GM12878 (cell line): ENCODE measurements around the gene AIFM1. TPM values are rescaled to one million over a fixed set of nuclear protein-coding genes. Genes with fewer than 3 reads are reported as not detected.

ENCODE experiments used
- ATAC-seq: fragments of 200-7000 bp; cut with Tn5 transposase; 3 replicates; pipeline ENCODE4 v1.9.1; 2020; ENCODE audit warnings: mild to moderate bottlenecking, moderate library complexity
- BruUV-seq: library from RNA; stranded (reverse); fragments of 400-500 nt; replicated peaks from 2 replicates; lab custom pipeline; 2021; lab: Mats Ljungman, UMichigan
- CTCF ChIA-PET: fragments of 300-600 bp; sonication (Branson Sonifier 250); formaldehyde crosslinking; extraction: SDS; loops from one replicate; lab custom pipeline; 2021; ENCODE audit warnings: inconsistent platforms; lab: Yijun Ruan, JAX
- POLR2A ChIA-PET: fragments of 350-600 bp; formaldehyde crosslinking; extraction: SDS; loops from one replicate; lab custom pipeline; 2021; ENCODE audit warnings: inconsistent platforms; lab: Charles Lee
- RAD21 ChIA-PET: fragments of 300-600 bp; sonication (Branson Sonifier 250); formaldehyde crosslinking; loops from one replicate; lab custom pipeline; 2023; ENCODE audit warnings: antibody characterized with exemption; ENCODE audit not compliant: unreplicated experiment; lab: Charles Lee
- SMC1A ChIA-PET: fragments of 300-600 bp; sonication (Branson Sonifier 250); formaldehyde crosslinking; loops from one replicate; lab custom pipeline; 2023; ENCODE audit not compliant: unreplicated experiment, uncharacterized antibody; lab: Charles Lee
- DNase-seq: peaks from one replicate; pipeline ENCODE4 v3.0.0-alpha.2; 2011; ENCODE audit warnings: low read depth, low spot score
- FAIRE-seq: peaks from 3 replicates; lab custom pipeline; 2011; peaks lifted over from hg19 to GRCh38; lab: Jason Lieb, UNC
- H2AFZ ChIP-seq: 2 replicates; pipeline ENCODE4 v1.6.0; 2011; ENCODE audit warnings: low read depth, low read length, control low read depth; ENCODE audit not compliant: control insufficient read depth
- H3K27ac ChIP-seq: 2 replicates; pipeline ENCODE4 v1.5.1; 2011; ENCODE audit warnings: control low read depth; ENCODE audit not compliant: control insufficient read depth, insufficient read depth
- H3K27me3 ChIP-seq, 2 experiments: replicated peaks in 1 of 2; 2 replicates each; pipeline versions ENCODE4 v1.6.0 to v1.6.1; 2011; ENCODE audit warnings: low read length in 1 of 2; ENCODE audit not compliant: control insufficient read depth in 2 of 2, insufficient read depth in 2 of 2
- H3K36me3 ChIP-seq, 2 experiments: 2 replicates each; pipeline ENCODE4 v1.5.1; 2011; ENCODE audit warnings: low read length in 1 of 2; ENCODE audit not compliant: control insufficient read depth in 2 of 2, insufficient read depth in 2 of 2
- H3K4me1 ChIP-seq: 2 replicates; pipeline ENCODE4 v1.6.1; 2011; ENCODE audit warnings: mild to moderate bottlenecking, low read length, moderate library complexity, mixed read lengths; ENCODE audit not compliant: control insufficient read depth, insufficient read depth
- H3K4me2 ChIP-seq: 2 replicates; pipeline ENCODE4 v1.6.0; 2011; ENCODE audit warnings: control low read depth; ENCODE audit not compliant: control insufficient read depth, insufficient read depth
- H3K4me3 ChIP-seq: fragments of 200-600 bp; sonication (generic); 2 replicates; pipeline ENCODE4 v1.5.1; 2016
- H3K79me2 ChIP-seq: 2 replicates; pipeline ENCODE4 v1.6.0; 2011; ENCODE audit warnings: low read length; ENCODE audit not compliant: control insufficient read depth, insufficient read depth
- H3K9ac ChIP-seq: 2 replicates; pipeline ENCODE4 v1.8.0; 2011; ENCODE audit warnings: low read length, control low read depth, mixed read lengths; ENCODE audit not compliant: control insufficient read depth, insufficient read depth
- H3K9me3 ChIP-seq: replicated peaks from 3 replicates; pipeline ENCODE4 v1.5.1; 2011; ENCODE audit warnings: mild to moderate bottlenecking, low read length; ENCODE audit not compliant: control insufficient read depth, insufficient read depth
- H4K20me1 ChIP-seq: 2 replicates; pipeline ENCODE4 v1.6.0; 2011; ENCODE audit not compliant: control insufficient read depth, insufficient read depth
- MEF2B ChIP-seq: fragments of 450-650 bp; IDR thresholded peaks from 2 replicates; pipeline ENCODE4 v1.6.1; 2018; ENCODE audit warnings: mild to moderate bottlenecking, moderate library complexity; ENCODE audit not compliant: partially characterized antibody, poor library complexity, severe bottlenecking
- NBN ChIP-seq: fragments of 450-650 bp; IDR thresholded peaks from 2 replicates; pipeline ENCODE4 v1.6.1; 2016
- NFXL1 ChIP-seq: fragments of 450-650 bp; IDR thresholded peaks from 2 replicates; pipeline ENCODE4 v1.6.1; 2017; ENCODE audit warnings: antibody characterized with exemption, mild to moderate bottlenecking, borderline replicate concordance
- PKNOX1 ChIP-seq: fragments of 450-650 bp; IDR thresholded peaks from 2 replicates; pipeline ENCODE4 v1.6.1; 2016; ENCODE audit warnings: mild to moderate bottlenecking
- SMC3 ChIP-seq: IDR thresholded peaks from 2 replicates; pipeline ENCODE4 v1.6.1; 2011; ENCODE audit warnings: low read length, improper control_type of control experiment, borderline replicate concordance
- ZNF592 ChIP-seq: fragments of 450-650 bp; IDR thresholded peaks from 2 replicates; pipeline ENCODE4 v1.6.1; 2017; ENCODE audit warnings: mild to moderate bottlenecking, moderate library complexity
- whole genome bisulfite sequencing: methylation state at CpG from one replicate; pipeline ENCODE4 v1.1.6; 2016; ENCODE audit warnings: low lambda C conversion rate; ENCODE audit not compliant: insufficient replicate concordance, insufficient coverage; ENCODE audit errors: missing lambda C conversion rate; 5-methylcytosine and 5-hydroxymethylcytosine counted together
- in situ Hi-C: fragments of 300-500 bp; cut with MboI; formaldehyde crosslinking; loops from 9 replicates; pipeline ENCODE4 v1.14.3; 2018; ENCODE audit warnings: mixed read lengths
- intact Hi-C: fragments of 100-400 bp; cut with micrococcal nuclease; formaldehyde crosslinking; loops from one replicate; pipeline ENCODE4 v1.14.2; 2022; ENCODE audit not compliant: unreplicated experiment
- polyA plus RNA-seq, 11 experiments: library from polyadenylated mRNA; depleted of rRNA in 4 of 11; unstranded in 6 of 11; stranded (reverse) in 5 of 11; fragments of >200 nt; fragmentation: Nextera tagmentation in 4 of 11; fragmentation: Illumina TruSeq in 1 of 11; extraction: Ambion mirVana in 4 of 11; extraction: Trizol in 1 of 11; gene quantifications; 1 replicate in 1 of 11; 2 replicates in 10 of 11; pipeline versions ENCODE4 v1.2.1 to v1.2.3, GENCODE V29; 2011 to 2016; ENCODE audit warnings: inconsistent platforms in 2 of 11, missing spikeins in 2 of 11, low read depth in 1 of 11
- total RNA-seq, 4 experiments: library from RNA; depleted of rRNA in 3 of 4; stranded (reverse); fragments of >200 nt in 3 of 4; fragmentation: Illumina TruSeq in 1 of 4; extraction: Trizol in 1 of 4; gene quantifications; 2 replicates each; pipeline versions ENCODE4 v1.2.1 to v1.2.3, GENCODE V29; 2013 to 2021

The AIFM1 gene
- total and polyA plus RNA-seq, 10 of the 15 experiments (the other 5 are each of a cell fraction or from before 2014, with no cell fraction given): 44.2 to 121 (median 80.0) TPM

GRCh38 chrX:130097507-130098209 is 68.0 kb downstream of the AIFM1 start:
- Histone ChIP-seq H3K27me3 (no peaks in the 10 kb centered on the region), H2AFZ (no peak overlapping the region), H3K27ac (no peak overlapping the region), H3K4me3 (no peak overlapping the region), H3K4me2 (no peak overlapping the region), H3K9ac (no peak overlapping the region), H3K4me1 (peaks cover 6% of the 10 kb centered on the region), H3K36me3 (peaks cover 0 to 3% of the 10 kb centered on the region in 2 experiments; a peak in 1 of 4 replicates), H3K79me2 (peaks cover 40% of the 10 kb centered on the region), H4K20me1 (no peaks in the 10 kb centered on the region; the same call in 1 of the 2 replicates), H3K9me3 (no peaks in the 10 kb centered on the region)
- ChIA-PET RAD21 (interaction anchor here (1.2 kb wide), 1 partner anchor 12 kb away, joined by 3 read pairs; no protein-coding TSS in a partner anchor), POLR2A (interaction anchor here (0.8 kb wide), 1 partner anchor 16 kb away, joined by 3 read pairs; no protein-coding TSS in a partner anchor), SMC1A (no interaction called here), CTCF (interaction anchor here (1.1 kb wide), 1 partner anchor 18 kb away, joined by 3 read pairs; no protein-coding TSS in a partner anchor)
- ATAC-seq: no peak; the same call in 2 of the 3 replicates
- intact Hi-C loops: no loop called here
- in situ Hi-C loops: no loop called here
- BruUV-seq: no TSS peak
- TF ChIP-seq NFXL1 (no peak), SMC3 (no peak), ZNF592 (no peak), PKNOX1 (no peak), MEF2B (no peak), NBN (no peak)
- WGBS: 38% methylated on average over 14 of the region's 14 CpGs
- no peak for DNase-seq
- FAIRE-seq: no peak
